Activated gamma-delta T cell (primary cell): ENCODE data around the gene RECQL.
"Not testable (repeated sequence)": the region's sequence is repeated elsewhere in the genome, so short reads cannot be mapped to it uniquely, and the experiment has no call there.

Experiments used
- DNase-seq: peaks from one replicate; lab custom pipeline; 2025; lab: John Stamatoyannopoulos, UW

RECQL gene

GRCh38 chr12:21428241-21428640, 73.2 kb downstream of the RECQL start:
- no peak for DNase-seq

- DNase-seq = not testable (repeated sequence)
Observed at GRCh38 chr12:21419009-21419699, 82.3 kb downstream of the RECQL start.
